Testis (tissue), 2 donors: ENCODE results near the gene KLHL11.

Experiments used
- CTCF ChIP-seq, 3 experiments: fragments of 450-650 bp in 2 of 3; fragments of 200-600 bp in 1 of 3; sonication (generic) in 1 of 3; IDR thresholded peaks; one replicate each; pipeline ENCODE4 v1.5.1; 2016 to 2019; ENCODE audit warnings: antibody characterized with exemption in 3 of 3, mild to moderate bottlenecking in 2 of 3, moderate library complexity in 1 of 3
- POLR2A ChIP-seq: fragments of 450-650 bp; IDR thresholded peaks from one replicate; pipeline ENCODE4 v1.6.1; 2017; ENCODE audit warnings: antibody characterized with exemption, mild to moderate bottlenecking, moderate library complexity

GRCh38 chr17:41813699-41814124, 51.5 kb downstream of the KLHL11 start:
- TF ChIP-seq POLR2A (no peak), CTCF (IDR thresholded peaks at IDR 0.05) (no peak)
